SK-N-SH (cell line): Measurements from ENCODE around the gene CCNF. TPM values are rescaled to one million over a fixed set of nuclear protein-coding genes. Genes with fewer than 3 reads are reported as not detected.

ENCODE experiments used
- CTCF ChIA-PET: fragments of 300-600, 350-600 bp; formaldehyde crosslinking; extraction: SDS; loops from one replicate; lab custom pipeline; 2021; lab: Yijun Ruan, JAX
- POLR2A ChIA-PET: fragments of 350-600 bp; sonication (Branson Sonifier 250); formaldehyde crosslinking; extraction: SDS; loops from one replicate; lab custom pipeline; 2020; ENCODE audit warnings: antibody characterized with exemption, inconsistent platforms; lab: Yijun Ruan, JAX
- DNase-seq: peaks from one replicate; pipeline ENCODE4 v3.0.0; 2012
- H2AFZ ChIP-seq: fragments of 200-600 bp; sonication (generic); 2 replicates; pipeline ENCODE4 v1.8.1; 2016; ENCODE audit warnings: antibody characterized with exemption, mild to moderate bottlenecking, low read depth
- H3F3A ChIP-seq: fragments of 200-600 bp; sonication (generic); replicated peaks from 2 replicates; pipeline ENCODE3; 2016; ENCODE audit warnings: antibody characterized with exemption, mild to moderate bottlenecking; ENCODE audit not compliant: insufficient read depth
- H3K27ac ChIP-seq, 2 experiments: fragments of 200-500 bp in 1 of 2; fragments of 200-600 bp in 1 of 2; sonication (Bioruptor generic) in 1 of 2; sonication (generic), shearing (Covaris generic) in 1 of 2; 2 replicates each; pipeline versions ENCODE4 v1.5.1 to v1.6.1; 2014 to 2016; ENCODE audit warnings: low read depth in 2 of 2, inconsistent platforms in 1 of 2, low read length in 1 of 2, mild to moderate bottlenecking in 1 of 2, mixed read lengths in 1 of 2
- H3K27me3 ChIP-seq: fragments of 200-600 bp; sonication (generic), shearing (Covaris generic); 2 replicates; pipeline ENCODE4 v1.6.1; 2016; ENCODE audit warnings: mixed run types; ENCODE audit not compliant: insufficient read depth
- H3K36me3 ChIP-seq, 2 experiments: fragments of 200-500 bp in 1 of 2; fragments of 200-600 bp in 1 of 2; sonication (Bioruptor generic) in 1 of 2; sonication (generic) in 1 of 2; replicated peaks in 1 of 2; 2 replicates each; pipeline versions ENCODE3 to v1.5.1; 2014 to 2016; ENCODE audit warnings: low read length in 1 of 2, mild to moderate bottlenecking in 1 of 2; ENCODE audit not compliant: insufficient read depth in 2 of 2, control insufficient read depth in 1 of 2
- H3K4me1 ChIP-seq, 2 experiments: fragments of 200-500 bp in 1 of 2; fragments of 200-600 bp in 1 of 2; sonication (Bioruptor generic) in 1 of 2; sonication (generic), shearing (Covaris generic) in 1 of 2; 2 replicates each; pipeline versions ENCODE4 v1.5.1 to v1.6.1; 2014 to 2016; ENCODE audit warnings: low read depth in 1 of 2, low read length in 1 of 2, mixed run types in 1 of 2; ENCODE audit not compliant: insufficient read depth in 2 of 2, control insufficient read depth in 1 of 2
- H3K4me2 ChIP-seq: fragments of 200-600 bp; sonication (generic), shearing (Covaris generic); 2 replicates; pipeline ENCODE4 v1.6.1; 2017; ENCODE audit warnings: mixed run types
- H3K4me3 ChIP-seq, 2 experiments: fragments of 200-500 bp in 1 of 2; fragments of 200-600 bp in 1 of 2; sonication (Bioruptor generic) in 1 of 2; sonication (generic), shearing (Covaris generic) in 1 of 2; 2 replicates each; pipeline versions ENCODE4 v1.5.1 to v1.8.1; 2014 to 2016; ENCODE audit warnings: low read depth in 2 of 2, inconsistent platforms in 1 of 2, low read length in 1 of 2, mild to moderate bottlenecking in 1 of 2, mixed read lengths in 1 of 2, moderate library complexity in 1 of 2
- H3K79me2 ChIP-seq: fragments of 200-600 bp; sonication (generic); 2 replicates; pipeline ENCODE4 v1.8.1; 2017; ENCODE audit warnings: mild to moderate bottlenecking; ENCODE audit not compliant: insufficient read depth
- H3K9ac ChIP-seq: fragments of 200-600 bp; sonication (generic); 2 replicates; pipeline ENCODE4 v1.6.1; 2017; ENCODE audit warnings: mixed run types
- H3K9me2 ChIP-seq: fragments of 200-600 bp; sonication (generic); 2 replicates; pipeline ENCODE4 v1.6.1; 2017; ENCODE audit warnings: mixed run types
- H3K9me3 ChIP-seq: fragments of 200-600 bp; sonication (generic); 2 replicates; pipeline ENCODE4 v1.6.1; 2017; ENCODE audit warnings: mixed run types, mild to moderate bottlenecking, moderate library complexity
- H4K20me1 ChIP-seq: fragments of 200-600 bp; sonication (generic); 2 replicates; pipeline ENCODE4 v1.6.1; 2017; ENCODE audit warnings: mild to moderate bottlenecking, mixed run types; ENCODE audit not compliant: insufficient read depth
- CHD2 ChIP-seq: fragments of 150-350 bp; IDR thresholded peaks from 2 replicates; pipeline ENCODE4 v1.6.1; 2018; ENCODE audit warnings: low read length; ENCODE audit not compliant: partially characterized antibody
- FOXJ3 ChIP-seq: sonication (generic); formaldehyde crosslinking; IDR thresholded peaks from 2 replicates; pipeline ENCODE4 v1.5.1; 2020; ENCODE audit warnings: mild to moderate bottlenecking, missing genetic modification reagents
- FOXM1 ChIP-seq: IDR thresholded peaks from 2 replicates; pipeline ENCODE4 v1.4.0; 2012; ENCODE audit warnings: low read depth, mild to moderate bottlenecking
- GABPA ChIP-seq: IDR thresholded peaks from 2 replicates; pipeline ENCODE4 v1.4.0; 2012; ENCODE audit warnings: low read depth, mild to moderate bottlenecking
- MEF2A ChIP-seq: IDR thresholded peaks from 2 replicates; pipeline ENCODE4 v1.4.0; 2012; ENCODE audit warnings: low read depth, borderline replicate concordance
- MXI1 ChIP-seq: IDR thresholded peaks from 2 replicates; pipeline ENCODE4 v1.6.1; 2012; ENCODE audit warnings: mild to moderate bottlenecking, low read depth, low read length, improper control_type of control experiment
- NFIC ChIP-seq: IDR thresholded peaks from 2 replicates; pipeline ENCODE4 v1.4.0; 2012; ENCODE audit warnings: borderline replicate concordance
- RCOR1 ChIP-seq: fragments of 150-350 bp; IDR thresholded peaks from 2 replicates; pipeline ENCODE4 v1.6.1; 2017; ENCODE audit warnings: antibody characterized with exemption, low read length
- RFX5 ChIP-seq: IDR thresholded peaks from 2 replicates; pipeline ENCODE4 v1.6.1; 2012; ENCODE audit warnings: mild to moderate bottlenecking, improper control_type of control experiment, low read length
- SIN3A ChIP-seq: IDR thresholded peaks from 2 replicates; pipeline ENCODE4 v1.6.1; 2012; ENCODE audit warnings: low read depth, mild to moderate bottlenecking, low read length, moderate library complexity, borderline replicate concordance
- TAF1 ChIP-seq: IDR thresholded peaks from 2 replicates; pipeline ENCODE4 v1.6.1; 2012; ENCODE audit warnings: low read depth, mild to moderate bottlenecking, low read length, moderate library complexity, borderline replicate concordance
- WGBS: methylation state at CpG from one replicate; pipeline ENCODE4 v1.1.6; 2017; ENCODE audit warnings: low lambda C conversion rate; 5-methylcytosine and 5-hydroxymethylcytosine counted together
- polyA plus RNA-seq, 3 experiments: library from polyadenylated mRNA; depleted of rRNA; stranded (reverse); fragments of >200 nt; gene quantifications; 2 replicates each; pipeline ENCODE4 v1.2.3, GENCODE V29; 2012
- TF ChIP-seq, protein P1 (sequence below): IDR thresholded peaks from 2 replicates; pipeline ENCODE4 v1.4.0; 2012; ENCODE audit warnings: low read depth, borderline replicate concordance
- TF ChIP-seq, protein P2 (sequence below): fragments of 150-350 bp; IDR thresholded peaks from 2 replicates; pipeline ENCODE4 v1.6.1; 2016; ENCODE audit warnings: mild to moderate bottlenecking, low read depth, low read length
- TF ChIP-seq, protein P3 (sequence below): fragments of 150-350 bp; IDR thresholded peaks from 2 replicates; pipeline ENCODE4 v1.6.1; 2017; ENCODE audit warnings: antibody characterized with exemption, low read length, low read depth, borderline replicate concordance

Gene CCNF
- polyA plus RNA-seq, 1 of the 3 experiments (the other 2 are of a cell fraction) = 4.6 TPM

DNA sequence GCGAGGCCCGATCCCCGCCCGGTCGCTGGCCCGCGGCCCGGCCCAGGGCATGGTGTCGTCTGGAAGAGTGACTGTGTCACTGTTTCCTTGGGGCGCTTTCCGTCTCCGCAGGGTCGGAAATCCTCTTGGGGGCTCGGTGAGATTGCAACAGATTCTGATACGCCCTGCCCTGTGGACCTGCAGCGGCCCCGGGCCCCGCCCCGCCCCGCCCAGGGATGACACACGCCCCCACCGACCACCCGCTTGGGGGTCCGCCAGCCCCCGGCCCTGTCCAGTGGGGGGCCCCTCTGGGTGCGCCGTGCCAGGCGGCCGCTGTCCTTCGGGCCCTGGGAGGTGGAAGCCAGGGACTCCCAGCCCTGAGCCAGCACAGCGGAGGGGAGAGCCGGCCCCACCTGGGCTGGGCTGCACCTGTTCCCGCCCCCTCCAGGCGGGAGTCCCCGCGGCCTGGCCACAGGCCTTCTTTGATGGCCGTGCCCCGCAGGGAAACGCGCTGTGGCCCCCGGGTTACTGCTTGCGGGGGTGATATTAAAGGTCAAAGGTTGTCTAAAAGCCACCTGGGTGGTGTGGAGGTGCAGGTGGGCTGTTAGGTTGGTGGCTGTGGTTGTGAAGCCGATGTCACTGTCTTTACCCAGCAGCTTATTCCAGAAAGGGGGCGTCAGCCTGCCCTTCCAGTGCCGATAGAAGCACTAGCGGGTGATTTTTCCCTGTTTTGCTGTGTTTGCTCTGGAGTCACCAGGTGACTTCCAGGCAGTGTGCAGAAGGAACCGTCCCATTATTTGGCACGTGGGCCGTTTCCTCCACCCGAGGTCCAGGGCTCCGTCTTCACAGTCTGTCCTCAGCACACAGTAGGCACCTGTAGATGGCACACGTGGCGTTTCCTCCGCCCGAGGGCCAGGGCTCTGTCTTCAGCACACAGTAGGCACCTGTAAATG lies 46.4 kb downstream of the CCNF start:
- Histone ChIP-seq H2AFZ (no peak overlapping the region), H3K79me2 (peaks cover 18% of the 10 kb centered on the region), H3F3A (peaks cover 9% of the 10 kb centered on the region)
- TF ChIP-seq NFIC (no peak), MXI1 (no peak), MEF2A (no peak), RFX5 (no peak), RCOR1 (no peak), FOXJ3 (CRISPR knock-in tag) (no peak), TAF1 (no peak), SIN3A (no peak), FOXM1 (no peak), CHD2 (no peak), GABPA (no peak)
- TF ChIP-seq, protein P1, sequence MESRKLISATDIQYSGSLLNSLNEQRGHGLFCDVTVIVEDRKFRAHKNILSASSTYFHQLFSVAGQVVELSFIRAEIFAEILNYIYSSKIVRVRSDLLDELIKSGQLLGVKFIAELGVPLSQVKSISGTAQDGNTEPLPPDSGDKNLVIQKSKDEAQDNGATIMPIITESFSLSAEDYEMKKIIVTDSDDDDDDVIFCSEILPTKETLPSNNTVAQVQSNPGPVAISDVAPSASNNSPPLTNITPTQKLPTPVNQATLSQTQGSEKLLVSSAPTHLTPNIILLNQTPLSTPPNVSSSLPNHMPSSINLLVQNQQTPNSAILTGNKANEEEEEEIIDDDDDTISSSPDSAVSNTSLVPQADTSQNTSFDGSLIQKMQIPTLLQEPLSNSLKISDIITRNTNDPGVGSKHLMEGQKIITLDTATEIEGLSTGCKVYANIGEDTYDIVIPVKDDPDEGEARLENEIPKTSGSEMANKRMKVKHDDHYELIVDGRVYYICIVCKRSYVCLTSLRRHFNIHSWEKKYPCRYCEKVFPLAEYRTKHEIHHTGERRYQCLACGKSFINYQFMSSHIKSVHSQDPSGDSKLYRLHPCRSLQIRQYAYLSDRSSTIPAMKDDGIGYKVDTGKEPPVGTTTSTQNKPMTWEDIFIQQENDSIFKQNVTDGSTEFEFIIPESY = no peak
- TF ChIP-seq, protein P2, sequence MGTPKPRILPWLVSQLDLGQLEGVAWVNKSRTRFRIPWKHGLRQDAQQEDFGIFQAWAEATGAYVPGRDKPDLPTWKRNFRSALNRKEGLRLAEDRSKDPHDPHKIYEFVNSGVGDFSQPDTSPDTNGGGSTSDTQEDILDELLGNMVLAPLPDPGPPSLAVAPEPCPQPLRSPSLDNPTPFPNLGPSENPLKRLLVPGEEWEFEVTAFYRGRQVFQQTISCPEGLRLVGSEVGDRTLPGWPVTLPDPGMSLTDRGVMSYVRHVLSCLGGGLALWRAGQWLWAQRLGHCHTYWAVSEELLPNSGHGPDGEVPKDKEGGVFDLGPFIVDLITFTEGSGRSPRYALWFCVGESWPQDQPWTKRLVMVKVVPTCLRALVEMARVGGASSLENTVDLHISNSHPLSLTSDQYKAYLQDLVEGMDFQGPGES = no peak
- TF ChIP-seq, protein P3, sequence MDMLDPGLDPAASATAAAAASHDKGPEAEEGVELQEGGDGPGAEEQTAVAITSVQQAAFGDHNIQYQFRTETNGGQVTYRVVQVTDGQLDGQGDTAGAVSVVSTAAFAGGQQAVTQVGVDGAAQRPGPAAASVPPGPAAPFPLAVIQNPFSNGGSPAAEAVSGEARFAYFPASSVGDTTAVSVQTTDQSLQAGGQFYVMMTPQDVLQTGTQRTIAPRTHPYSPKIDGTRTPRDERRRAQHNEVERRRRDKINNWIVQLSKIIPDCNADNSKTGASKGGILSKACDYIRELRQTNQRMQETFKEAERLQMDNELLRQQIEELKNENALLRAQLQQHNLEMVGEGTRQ = no peak
- TF ChIP-seq, all 33 proteins: peak for 0
- Histone ChIP-seq H3K4me1 (peaks cover 0 to 48% of the 10 kb centered on the region in 2 experiments; a peak in 3 of 4 replicates), H3K27ac (peak overlapping the region in 1 of 2 experiments; percentile 65; a peak in 1 of 4 replicates), H3K4me2 (peak overlapping the region; percentile 95), H3K27me3 (no peaks in the 10 kb centered on the region), H3K9me2 (no peaks in the 10 kb centered on the region), H3K9ac (peak overlapping the region; percentile 49; the same call in 1 of the 2 replicates), H3K36me3 (no peaks in the 10 kb centered on the region), H3K4me3 (peak overlapping the region; percentile 65 to 79), H3K9me3 (no peaks in the 10 kb centered on the region), H4K20me1 (no peaks in the 10 kb centered on the region)
- CTCF ChIA-PET = interaction anchor here (0.9 to 4.1 kb wide), 9 partner anchors 8 to 492 kb away, joined by 3 to 20 read pairs (median 7); partner anchors contain the start of gene GFER
- 62% methylated on average over 17 of the region's 55 CpGs for WGBS
- POLR2A ChIA-PET = interaction anchor here (1.0 to 1.4 kb wide), 3 partner anchors 7 to 45 kb away, joined by 4 to 6 read pairs (median 5); no protein-coding TSS in a partner anchor
- DNase-seq = peak; percentile 63
